K562 (cell line): ENCODE results near the gene KAZN. TPM values are rescaled to one million over a fixed set of nuclear protein-coding genes. Genes with fewer than 3 reads are reported as not detected.
"Not testable (repeated sequence)": the region's sequence is repeated elsewhere in the genome, so short reads cannot be mapped to it uniquely, and the experiment has no call there.

Experiments used
- ATAC-seq: fragments of 200-7000 bp; cut with Tn5 transposase; 3 replicates; pipeline ENCODE4 v1.9.1; 2020; ENCODE audit warnings: moderate library complexity
- BruUV-seq: library from RNA; stranded (reverse); fragments of 400-500 nt; replicated peaks from 2 replicates; lab custom pipeline; 2021; lab: Mats Ljungman, UMichigan
- CTCF ChIA-PET: fragments of 300-600 bp; formaldehyde crosslinking; extraction: SDS; loops from one replicate; lab custom pipeline; 2021; ENCODE audit warnings: low intra/inter-chr PET ratio; lab: Yijun Ruan, JAX
- POLR2A ChIA-PET: fragments of 300-600, 350-650 bp; sonication (Branson Sonifier 250); formaldehyde crosslinking; extraction: SDS; loops from one replicate; lab custom pipeline; 2021; ENCODE audit warnings: antibody characterized with exemption, inconsistent platforms; lab: Yijun Ruan, JAX
- DNase-seq, 4 experiments: peaks; one replicate each; pipeline versions ENCODE4 v3.0.0 to v3.0.0-alpha.2; 2011 to 2018; ENCODE audit warnings: low spot score in 3 of 4, mixed read lengths in 3 of 4; ENCODE audit errors: extremely low read depth in 1 of 4
- FAIRE-seq: peaks from 2 replicates; lab custom pipeline; 2011; peaks lifted over from hg19 to GRCh38; lab: Jason Lieb, UNC
- H2AFZ ChIP-seq: 2 replicates; pipeline ENCODE4 v1.6.0; 2011; ENCODE audit warnings: low read depth, low read length, control low read depth, inconsistent platforms
- H3K27ac ChIP-seq: fragments of 200-600 bp; 3 replicates; pipeline ENCODE4 v1.8.0; 2011; ENCODE audit warnings: low read depth, mild to moderate bottlenecking, control low read depth, inconsistent platforms, low read length, moderate library complexity, mixed read lengths; ENCODE audit errors: extremely low read depth
- H3K27me3 ChIP-seq, 2 experiments: fragments of 300-600 bp in 1 of 2; 2 replicates in 1 of 2; 3 replicates in 1 of 2; pipeline versions ENCODE4 v1.6.0 to v1.8.0; 2011; ENCODE audit warnings: inconsistent platforms in 2 of 2, low read length in 2 of 2, mild to moderate bottlenecking in 1 of 2, mixed read lengths in 1 of 2, moderate library complexity in 1 of 2; ENCODE audit not compliant: control insufficient read depth in 2 of 2, insufficient read depth in 2 of 2
- H3K36me3 ChIP-seq: fragments of 300-600 bp; 3 replicates; pipeline ENCODE4 v1.8.0; 2011; ENCODE audit warnings: mild to moderate bottlenecking, low read length, inconsistent platforms; ENCODE audit not compliant: control insufficient read depth, insufficient read depth
- H3K4me1 ChIP-seq, 2 experiments: fragments of 200-600 bp in 1 of 2; replicated peaks in 1 of 2; 2 replicates in 1 of 2; 3 replicates in 1 of 2; pipeline versions ENCODE4 v1.5.1 to v1.8.0; 2011; ENCODE audit warnings: inconsistent platforms in 2 of 2, low read length in 2 of 2, mild to moderate bottlenecking in 1 of 2, mixed read lengths in 1 of 2, moderate library complexity in 1 of 2; ENCODE audit not compliant: control insufficient read depth in 2 of 2, insufficient read depth in 2 of 2
- H3K4me2 ChIP-seq: 2 replicates; pipeline ENCODE4 v1.6.1; 2011; ENCODE audit warnings: low read length, control low read depth, inconsistent platforms, mixed read lengths; ENCODE audit not compliant: insufficient read depth
- H3K4me3 ChIP-seq: fragments of 200-600 bp; sonication (generic), shearing (Covaris generic); 2 replicates; pipeline ENCODE4 v1.5.1; 2016; ENCODE audit warnings: control low read depth, inconsistent platforms
- H3K79me2 ChIP-seq: fragments of 200-600 bp; 3 replicates; pipeline ENCODE4 v1.8.0; 2011; ENCODE audit warnings: low read length, inconsistent platforms; ENCODE audit not compliant: control insufficient read depth, insufficient read depth
- H3K9ac ChIP-seq, 2 experiments: 2 replicates each; pipeline versions ENCODE4 v1.6.0 to v1.6.1; 2011; ENCODE audit warnings: low read depth in 2 of 2, low read length in 2 of 2, control low read depth in 1 of 2, inconsistent platforms in 1 of 2, mild to moderate bottlenecking in 1 of 2, mixed read lengths in 1 of 2; ENCODE audit not compliant: insufficient read depth in 1 of 2
- H3K9me1 ChIP-seq: one replicate; pipeline ENCODE4 v1.6.0; 2011; ENCODE audit warnings: inconsistent platforms, mild to moderate bottlenecking, low read length, moderate library complexity; ENCODE audit not compliant: control insufficient read depth, insufficient read depth
- H3K9me3 ChIP-seq: replicated peaks from 2 replicates; pipeline ENCODE4 v1.5.1; 2011; ENCODE audit warnings: low read depth, low read length, inconsistent platforms; ENCODE audit not compliant: control insufficient read depth, insufficient read depth
- H4K20me1 ChIP-seq: replicated peaks from 2 replicates; pipeline ENCODE4 v1.6.1; 2011; ENCODE audit warnings: low read length, inconsistent platforms, mixed read lengths; ENCODE audit not compliant: control insufficient read depth, insufficient read depth
- CLOCK ChIP-seq: fragments of 250-450 bp; sonication (Bioruptor Pico); IDR thresholded peaks from 2 replicates; pipeline ENCODE4 v1.4.0; 2020; ENCODE audit warnings: mild to moderate bottlenecking, moderate library complexity, borderline replicate concordance
- FIP1L1 ChIP-seq: fragments of 200-400 bp; formaldehyde crosslinking; IDR thresholded peaks from 2 replicates; pipeline ENCODE4 v1.6.1; 2018; ENCODE audit warnings: mild to moderate bottlenecking, low read depth, low read length; ENCODE audit not compliant: poor library complexity, severe bottlenecking
- HMGN3 ChIP-seq: IDR thresholded peaks from 2 replicates; pipeline ENCODE4 v1.6.1; 2011; ENCODE audit warnings: borderline replicate concordance, low read depth, mild to moderate bottlenecking, mixed read lengths, low read length; ENCODE audit not compliant: insufficient read length; ENCODE audit errors: extremely low read depth
- MAX ChIP-seq: sonication (generic); formaldehyde crosslinking; IDR thresholded peaks from 2 replicates; pipeline ENCODE4 v1.9.0; 2022; ENCODE audit warnings: mild to moderate bottlenecking, missing genetic modification reagents
- NFRKB ChIP-seq: fragments of 450-650 bp; IDR thresholded peaks from 2 replicates; pipeline ENCODE4 v1.6.1; 2016; ENCODE audit warnings: low read depth
- SIRT6 ChIP-seq: IDR thresholded peaks from one replicate; pipeline ENCODE4 v1.6.1; 2012; ENCODE audit warnings: low read depth, mild to moderate bottlenecking, control low read depth, inconsistent platforms, low read length, moderate library complexity
- SMAD2 ChIP-seq: fragments of 150-350 bp; IDR thresholded peaks from 2 replicates; pipeline ENCODE4 v1.6.1; 2014; ENCODE audit warnings: low read depth, mild to moderate bottlenecking, low read length
- VEZF1 ChIP-seq: fragments of 200-800 bp; sonication (Bioruptor generic); IDR thresholded peaks from 2 replicates; pipeline ENCODE4 v1.6.1; 2017; ENCODE audit warnings: missing genetic modification characterization, missing compliant biosample characterization
- YBX1 ChIP-seq: fragments of 450-650 bp; IDR thresholded peaks from 2 replicates; pipeline ENCODE4 v1.7.1; 2016; ENCODE audit warnings: mild to moderate bottlenecking
- ZC3H11A ChIP-seq: IDR thresholded peaks from 2 replicates; pipeline ENCODE4 v1.6.1; 2012; ENCODE audit warnings: low read depth, low read length, improper control_type of control experiment
- ZNF436 ChIP-seq: fragments of 250-450, 450-650 bp; sonication (Bioruptor Pico); formaldehyde crosslinking; IDR thresholded peaks from 2 replicates; pipeline ENCODE4 v1.7.0; 2020; ENCODE audit warnings: mild to moderate bottlenecking
- WGBS: fragments of 100-300 bp; shearing (Covaris generic); methylation state at CpG from one replicate; pipeline ENCODE4 v1.1.6; 2016; ENCODE audit warnings: low coverage, mixed read lengths; ENCODE audit not compliant: insufficient coverage; ENCODE audit errors: missing lambda C conversion rate; 5-methylcytosine and 5-hydroxymethylcytosine counted together
- in situ Hi-C: fragments of 300-500 bp; cut with MboI; formaldehyde crosslinking; loops from 4 replicates; pipeline ENCODE4 v1.15.0; 2018; ENCODE audit warnings: inconsistent platforms, mixed read lengths
- intact Hi-C: fragments of 100-400 bp; cut with micrococcal nuclease; formaldehyde crosslinking; loops from 2 replicates; pipeline ENCODE4 v1.14.2; 2022
- polyA plus RNA-seq, 8 experiments: library from polyadenylated mRNA; depleted of rRNA in 4 of 8; stranded (reverse) in 5 of 8; unstranded in 3 of 8; fragments of >200 nt; fragmentation: Nextera tagmentation in 2 of 8; fragmentation: Illumina TruSeq in 1 of 8; extraction: Ambion mirVana in 2 of 8; extraction: Trizol in 1 of 8; gene quantifications; 2 replicates each; pipeline versions ENCODE4 v1.2.1 to v1.2.3, GENCODE V29; 2011 to 2014; ENCODE audit warnings: inconsistent platforms in 1 of 8, missing spikeins in 1 of 8
- total RNA-seq, 7 experiments: library from RNA; depleted of rRNA in 6 of 7; stranded (reverse); fragments of >200 nt in 6 of 7; fragmentation: Illumina TruSeq in 2 of 7; extraction: Trizol in 2 of 7; gene quantifications; 2 replicates each; pipeline versions ENCODE4 v1.2.1 to v1.2.3, GENCODE V29; 2011 to 2021; ENCODE audit warnings: low replicate concordance in 1 of 7

The KAZN gene
- total and polyA plus RNA-seq, 9 of the 15 experiments (the other 6 are each of a cell fraction or from before 2014, with no cell fraction given) = 2.1 to 21.6 (median 5.4) TPM

GRCh38 chr1:14580295-14580694 is 18.2 kb upstream of the KAZN start:
- H3K27ac ChIP-seq, BruUV-seq, H3K4me1 ChIP-seq, DNase-seq, H3K4me2 ChIP-seq, H3K79me2 ChIP-seq, H3K4me3 ChIP-seq, H3K9me1 ChIP-seq, intact Hi-C loops, H3K9me3 ChIP-seq, H3K9ac ChIP-seq, H4K20me1 ChIP-seq, FAIRE-seq, ATAC-seq, in situ Hi-C loops, H2AFZ ChIP-seq, H3K36me3 ChIP-seq: not testable (repeated sequence)
- ChIA-PET CTCF (interaction anchor here (0.7 kb wide), 1 partner anchor 505 kb away, joined by 3 read pairs; no protein-coding TSS in a partner anchor), POLR2A (interaction anchor here (1.4 kb wide), 1 partner anchor 17 kb away, joined by 3 read pairs; no protein-coding TSS in a partner anchor)
- 38% methylated on average over 12 of the region's 12 CpGs for WGBS
- peaks cover 8 to 34% of the 10 kb centered on the region in 2 experiments for H3K27me3 ChIP-seq
- peak; percentile 54; the same call in 1 of the 2 replicates for TF ChIP-seq ZC3H11A
- TF ChIP-seq, all 486 proteins: peak for 1; not testable (repeated sequence) for 485

GRCh38 chr1:14580986-14581385 is 17.5 kb upstream of the KAZN start:
- Histone ChIP-seq H3K9me3 (no peaks in the 10 kb centered on the region), H2AFZ (no peak overlapping the region), H3K36me3 (no peaks in the 10 kb centered on the region), H3K9ac (no peak overlapping the region), H3K4me3 (no peak overlapping the region), H3K27me3 (peaks cover 8 to 40% of the 10 kb centered on the region in 2 experiments), H4K20me1 (no peaks in the 10 kb centered on the region), H3K79me2 (no peaks in the 10 kb centered on the region), H3K4me1 (no peaks in the 10 kb centered on the region), H3K4me2 (no peak overlapping the region), H3K9me1 (no peaks in the 10 kb centered on the region), H3K27ac (no peak overlapping the region)
- 32% methylated on average over 4 of the region's 4 CpGs for WGBS
- ATAC-seq = no peak
- POLR2A ChIA-PET = no interaction called here
- intact Hi-C loops = no loop called here
- DNase-seq = no peak
- no TSS peak for BruUV-seq
- FAIRE-seq = no peak
- in situ Hi-C loops = no loop called here
- CTCF ChIA-PET = interaction anchor here (0.7 kb wide), 1 partner anchor 504 kb away, joined by 3 read pairs; no protein-coding TSS in a partner anchor
- TF ChIP-seq YBX1 = no peak
- TF ChIP-seq VEZF1 = no peak
- TF ChIP-seq CLOCK (CRISPR knock-in tag) = no peak
- TF ChIP-seq ZNF436 = no peak
- TF ChIP-seq SMAD2 = no peak
- TF ChIP-seq SIRT6 = no peak
- TF ChIP-seq MAX (CRISPR knock-in tag) = no peak
- TF ChIP-seq HMGN3 = no peak
- no peak for TF ChIP-seq FIP1L1
- TF ChIP-seq NFRKB = no peak
